GM23248 (cell line): ENCODE measurements around the gene RPS6KA5. TPM values are rescaled to one million over a fixed set of nuclear protein-coding genes. Genes with fewer than 3 reads are reported as not detected.
"Not testable (repeated sequence)": the region's sequence is repeated elsewhere in the genome, so short reads cannot be mapped to it uniquely, and the experiment has no call there.

Experiments
- DNase-seq: peaks from one replicate; pipeline ENCODE4 v3.0.0-alpha.2; 2015
- H2AFZ ChIP-seq: fragments of 200-600 bp; sonication (generic); 2 replicates; pipeline ENCODE4 v1.6.1; 2016; ENCODE audit warnings: antibody characterized with exemption
- H3F3A ChIP-seq: fragments of 200-600 bp; sonication (generic); 2 replicates; pipeline ENCODE4 v1.6.1; 2016; ENCODE audit warnings: mild to moderate bottlenecking, antibody characterized with exemption, mixed run types; ENCODE audit not compliant: insufficient read depth
- H3K27ac ChIP-seq: fragments of 200-600 bp; sonication (generic); 2 replicates; pipeline ENCODE4 v1.5.1; 2016; ENCODE audit warnings: mild to moderate bottlenecking
- H3K27me3 ChIP-seq: fragments of 200-600 bp; sonication (generic); replicated peaks from 2 replicates; pipeline ENCODE4 v1.6.1; 2016; ENCODE audit warnings: mild to moderate bottlenecking; ENCODE audit not compliant: insufficient read depth
- H3K36me3 ChIP-seq: fragments of 200-600 bp; sonication (generic); 2 replicates; pipeline ENCODE4 v1.6.1; 2016; ENCODE audit warnings: low read depth, mild to moderate bottlenecking
- H3K4me1 ChIP-seq: fragments of 200-600 bp; sonication (generic); 2 replicates; pipeline ENCODE4 v1.6.1; 2016; ENCODE audit warnings: mild to moderate bottlenecking; ENCODE audit not compliant: insufficient read depth
- H3K4me2 ChIP-seq: fragments of 200-600 bp; sonication (generic); one replicate; pipeline ENCODE4 v1.6.1; 2016; ENCODE audit warnings: mild to moderate bottlenecking; ENCODE audit not compliant: unreplicated experiment
- H3K4me3 ChIP-seq: fragments of 200-600 bp; sonication (generic); 2 replicates; pipeline ENCODE4 v1.5.1; 2016; ENCODE audit warnings: mild to moderate bottlenecking
- H3K79me2 ChIP-seq: fragments of 200-600 bp; sonication (generic); 2 replicates; pipeline ENCODE4 v1.6.1; 2016; ENCODE audit warnings: mild to moderate bottlenecking; ENCODE audit not compliant: insufficient read depth
- H3K9ac ChIP-seq: fragments of 200-600 bp; sonication (generic); 2 replicates; pipeline ENCODE4 v1.6.1; 2016; ENCODE audit warnings: mild to moderate bottlenecking
- H3K9me2 ChIP-seq: fragments of 200-600 bp; sonication (generic); 2 replicates; pipeline ENCODE4 v1.6.1; 2016; ENCODE audit warnings: mixed run types, mild to moderate bottlenecking, moderate library complexity; ENCODE audit not compliant: insufficient read depth
- H3K9me3 ChIP-seq: fragments of 200-600 bp; sonication (generic); one replicate; pipeline ENCODE4 v1.6.1; 2017; ENCODE audit warnings: low read depth
- H4K20me1 ChIP-seq: fragments of 200-600 bp; sonication (generic); 2 replicates; pipeline ENCODE4 v1.6.0; 2016; ENCODE audit not compliant: insufficient read depth
- EZH2 ChIP-seq: fragments of 200-600 bp; sonication (generic); IDR thresholded peaks from 2 replicates; pipeline ENCODE4 v1.6.1; 2018; ENCODE audit warnings: antibody characterized with exemption, mild to moderate bottlenecking; ENCODE audit not compliant: insufficient read depth, poor library complexity, severe bottlenecking
- EZH2phosphoT487 ChIP-seq: fragments of 200-600 bp; sonication (generic); IDR thresholded peaks from 2 replicates; pipeline ENCODE4 v1.6.1; 2018; ENCODE audit warnings: antibody characterized with exemption, moderate library complexity, mild to moderate bottlenecking, low read depth; ENCODE audit not compliant: insufficient read depth
- WGBS, 2 experiments: methylation state at CpG; one replicate each; pipeline ENCODE4 v1.1.6; 2015 to 2017; ENCODE audit warnings: low lambda C conversion rate in 2 of 2, low coverage in 1 of 2; ENCODE audit errors: missing lambda C conversion rate in 2 of 2; 5-methylcytosine and 5-hydroxymethylcytosine counted together
- in situ Hi-C: fragments of 300-500 bp; cut with MboI; formaldehyde crosslinking; loops from 2 replicates; pipeline ENCODE4 v1.15.0; 2020
- polyA plus RNA-seq: library from polyadenylated mRNA; unstranded; fragments of >200 nt; fragmentation: Nextera tagmentation; extraction: Ambion mirVana; gene quantifications from 2 replicates; pipeline ENCODE4 v1.2.1, GENCODE V29; 2016
- total RNA-seq: library from RNA; depleted of rRNA; stranded (reverse); fragments of >200 nt; shearing (Covaris generic); gene quantifications from 2 replicates; pipeline ENCODE4 v1.2.3, GENCODE V29; 2014

RPS6KA5 gene
- total and polyA plus RNA-seq, 2 experiments from 2014 or later, result 0.54 to 1.2 TPM

GRCh38 chr14:91036741-91037469, 23.5 kb downstream of the RPS6KA5 start:
- WGBS, 2 experiments, result 78 to 94% methylated on average over 2 of the region's 2 CpGs
- in situ Hi-C loops, result no loop called here
- TF ChIP-seq EZH2 (no peak), EZH2phosphoT487 (no peak)

GRCh38 chr14:91035855-91036254, 24.6 kb downstream of the RPS6KA5 start:
- no peaks in the 10 kb centered on the region for H3K9me2 ChIP-seq
- no peak for DNase-seq
- no peak overlapping the region for H3K27ac ChIP-seq
- H3K4me1 ChIP-seq, result peaks cover 10% of the 10 kb centered on the region
- H4K20me1 ChIP-seq, result no peaks in the 10 kb centered on the region
- no peak overlapping the region for H2AFZ ChIP-seq
- TF ChIP-seq EZH2 (no peak), EZH2phosphoT487 (no peak)
- no peak overlapping the region for H3K4me3 ChIP-seq
- H3K9me3 ChIP-seq, result no peaks in the 10 kb centered on the region
- WGBS, 2 experiments, result 60 to 87% methylated on average over 1 of the region's 1 CpG
- no peaks in the 10 kb centered on the region for H3K27me3 ChIP-seq
- no peaks in the 10 kb centered on the region for H3K36me3 ChIP-seq
- H3K9ac ChIP-seq, result no peak overlapping the region
- no peak overlapping the region for H3K4me2 ChIP-seq
- no peaks in the 10 kb centered on the region for H3K79me2 ChIP-seq
- in situ Hi-C loops, result no loop called here
- peaks cover 14% of the 10 kb centered on the region for H3F3A ChIP-seq

More at GRCh38 chr14:91036741-91037469, 23.5 kb downstream of the RPS6KA5 start:
- Histone ChIP-seq H3K9me3 (no peaks in the 10 kb centered on the region), H4K20me1 (no peaks in the 10 kb centered on the region), H2AFZ (no peak overlapping the region), H3K36me3 (no peaks in the 10 kb centered on the region), H3K79me2 (no peaks in the 10 kb centered on the region), H3F3A (peaks cover 14% of the 10 kb centered on the region), H3K4me2 (no peak overlapping the region), H3K4me3 (no peak overlapping the region), H3K27ac (no peak overlapping the region), H3K9me2 (no peaks in the 10 kb centered on the region), H3K4me1 (peaks cover 10% of the 10 kb centered on the region), H3K27me3 (no peaks in the 10 kb centered on the region), H3K9ac (no peak overlapping the region)
- no peak for DNase-seq

GRCh38 chr14:91034379-91034778, 26.1 kb downstream of the RPS6KA5 start:
- peaks cover 14% of the 10 kb centered on the region for H3F3A ChIP-seq
- H3K27ac ChIP-seq, DNase-seq, in situ Hi-C loops, H3K27me3 ChIP-seq, H4K20me1 ChIP-seq, H3K9ac ChIP-seq, H3K9me3 ChIP-seq, H3K79me2 ChIP-seq, H3K4me3 ChIP-seq, H3K36me3 ChIP-seq, H3K4me2 ChIP-seq, H3K9me2 ChIP-seq, H2AFZ ChIP-seq: not testable (repeated sequence)
- WGBS, 2 experiments, result 67 to 73% methylated on average over 10 of the region's 10 CpGs
- peaks cover 10% of the 10 kb centered on the region for H3K4me1 ChIP-seq

- Histone ChIP-seq H3K9ac (no peak overlapping the region), H3K27ac (no peak overlapping the region), H3K4me3 (no peak overlapping the region), H4K20me1 (no peaks in the 10 kb centered on the region), H3K4me1 (no peaks in the 10 kb centered on the region), H3K9me3 (no peaks in the 10 kb centered on the region), H3K9me2 (no peaks in the 10 kb centered on the region), H3K27me3 (no peaks in the 10 kb centered on the region), H3K36me3 (no peaks in the 10 kb centered on the region), H3K79me2 (no peaks in the 10 kb centered on the region), H2AFZ (no peak overlapping the region), H3K4me2 (no peak overlapping the region), H3F3A (no peaks in the 10 kb centered on the region)
- in situ Hi-C loops, result no loop called here
- DNase-seq, result no peak
- 75% methylated on average over 3 of the region's 3 CpGs for WGBS, 2 experiments
- TF ChIP-seq EZH2 (no peak), EZH2phosphoT487 (no peak)
Observed at GRCh38 chr14:91032248-91032647, 28.2 kb downstream of the RPS6KA5 start.
